Measurements from ENCODE around the gene MAP3K2. TPM values are rescaled to one million over a fixed set of nuclear protein-coding genes. Genes with fewer than 3 reads are reported as not detected.

MAP3K2 gene
- total RNA-seq, 1 donor from 2014 or later = 47.7 TPM

DNA sequence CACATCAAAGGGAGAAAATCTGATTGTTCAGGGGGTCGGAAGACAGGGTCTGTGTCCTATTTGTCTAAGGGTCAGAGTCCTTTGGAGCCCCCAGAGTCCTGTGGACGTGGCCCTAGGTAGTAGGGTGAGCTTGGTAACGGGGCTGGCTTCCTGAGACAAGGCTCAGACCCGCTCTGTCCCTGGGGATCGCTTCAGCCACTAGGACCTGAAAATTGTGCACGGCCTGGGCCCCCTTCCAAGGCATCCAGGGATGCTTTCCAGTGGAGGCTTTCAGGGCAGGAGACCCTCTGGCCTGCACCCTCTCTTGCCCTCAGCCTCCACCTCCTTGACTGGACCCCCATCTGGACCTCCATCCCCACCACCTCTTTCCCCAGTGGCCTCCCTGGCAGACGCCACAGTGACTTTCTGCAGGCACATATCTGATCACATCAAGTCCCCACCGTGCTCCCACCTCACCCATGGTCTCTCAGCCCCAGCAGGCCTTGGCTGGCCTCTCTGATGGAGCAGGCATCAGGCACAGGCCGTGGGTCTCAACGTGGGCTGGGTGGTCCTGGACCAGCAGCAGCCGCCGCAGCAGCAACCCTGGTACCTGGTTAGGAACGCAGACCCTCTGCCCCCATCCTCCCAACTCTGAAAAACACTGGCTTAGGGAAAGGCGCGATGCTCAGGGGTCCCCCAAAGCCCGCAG is 34.2 kb upstream of the MAP3K2 start:
- Histone ChIP-seq H3K27ac (no peak overlapping the region), H3K27me3 (peaks cover 11% of the 10 kb centered on the region), H3K4me1 (peaks cover 5 to 11% of the 10 kb centered on the region in 2 donors), H3K4me3 (no peak overlapping the region), H3K36me3 (no peaks in the 10 kb centered on the region), H3K9me3 (no peaks in the 10 kb centered on the region)
- intact Hi-C loops (cut with DNase I) = no loop called here
- DNase-seq (ENCODE audit: low spot score in 2 of 2) = no peak
- TF ChIP-seq, protein P1, sequence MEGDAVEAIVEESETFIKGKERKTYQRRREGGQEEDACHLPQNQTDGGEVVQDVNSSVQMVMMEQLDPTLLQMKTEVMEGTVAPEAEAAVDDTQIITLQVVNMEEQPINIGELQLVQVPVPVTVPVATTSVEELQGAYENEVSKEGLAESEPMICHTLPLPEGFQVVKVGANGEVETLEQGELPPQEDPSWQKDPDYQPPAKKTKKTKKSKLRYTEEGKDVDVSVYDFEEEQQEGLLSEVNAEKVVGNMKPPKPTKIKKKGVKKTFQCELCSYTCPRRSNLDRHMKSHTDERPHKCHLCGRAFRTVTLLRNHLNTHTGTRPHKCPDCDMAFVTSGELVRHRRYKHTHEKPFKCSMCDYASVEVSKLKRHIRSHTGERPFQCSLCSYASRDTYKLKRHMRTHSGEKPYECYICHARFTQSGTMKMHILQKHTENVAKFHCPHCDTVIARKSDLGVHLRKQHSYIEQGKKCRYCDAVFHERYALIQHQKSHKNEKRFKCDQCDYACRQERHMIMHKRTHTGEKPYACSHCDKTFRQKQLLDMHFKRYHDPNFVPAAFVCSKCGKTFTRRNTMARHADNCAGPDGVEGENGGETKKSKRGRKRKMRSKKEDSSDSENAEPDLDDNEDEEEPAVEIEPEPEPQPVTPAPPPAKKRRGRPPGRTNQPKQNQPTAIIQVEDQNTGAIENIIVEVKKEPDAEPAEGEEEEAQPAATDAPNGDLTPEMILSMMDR (IDR thresholded peaks at IDR 0.05) = no peak

DNA sequence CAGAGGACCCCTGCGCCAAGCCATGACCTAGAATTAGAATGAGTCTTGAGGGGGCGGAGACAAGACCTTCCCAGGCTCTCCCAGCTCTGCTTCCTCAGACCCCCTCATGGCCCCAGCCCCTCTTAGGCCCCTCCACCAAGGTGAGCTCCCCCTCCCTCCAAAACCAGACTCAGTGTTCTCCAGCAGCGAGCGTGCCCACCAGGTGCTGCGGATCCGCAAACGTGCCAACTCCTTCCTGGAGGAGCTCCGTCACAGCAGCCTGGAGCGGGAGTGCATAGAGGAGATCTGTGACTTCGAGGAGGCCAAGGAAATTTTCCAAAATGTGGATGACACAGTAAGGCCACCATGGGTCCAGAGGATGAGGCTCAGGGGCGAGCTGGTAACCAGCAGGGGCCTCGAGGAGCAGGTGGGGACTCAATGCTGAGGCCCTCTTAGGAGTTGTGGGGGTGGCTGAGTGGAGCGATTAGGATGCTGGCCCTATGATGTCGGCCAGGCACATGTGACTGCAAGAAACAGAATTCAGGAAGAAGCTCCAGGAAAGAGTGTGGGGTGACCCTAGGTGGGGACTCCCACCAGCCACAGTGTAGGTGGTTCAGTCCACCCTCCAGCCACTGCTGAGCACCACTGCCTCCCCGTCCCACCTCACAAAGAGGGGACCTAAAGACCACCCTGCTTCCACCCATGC is 33.5 kb upstream of the MAP3K2 start:
- Histone ChIP-seq H3K27ac (no peak overlapping the region), H3K36me3 (no peaks in the 10 kb centered on the region), H3K9me3 (no peaks in the 10 kb centered on the region), H3K4me3 (no peak overlapping the region), H3K4me1 (peaks cover 5 to 13% of the 10 kb centered on the region in 2 donors), H3K27me3 (peaks cover 11% of the 10 kb centered on the region)
- TF ChIP-seq, protein P1 (IDR thresholded peaks at IDR 0.05) = no peak
- DNase-seq (ENCODE audit: low spot score in 2 of 2) = no peak
- intact Hi-C loops (cut with DNase I) = no loop called here

DNA sequence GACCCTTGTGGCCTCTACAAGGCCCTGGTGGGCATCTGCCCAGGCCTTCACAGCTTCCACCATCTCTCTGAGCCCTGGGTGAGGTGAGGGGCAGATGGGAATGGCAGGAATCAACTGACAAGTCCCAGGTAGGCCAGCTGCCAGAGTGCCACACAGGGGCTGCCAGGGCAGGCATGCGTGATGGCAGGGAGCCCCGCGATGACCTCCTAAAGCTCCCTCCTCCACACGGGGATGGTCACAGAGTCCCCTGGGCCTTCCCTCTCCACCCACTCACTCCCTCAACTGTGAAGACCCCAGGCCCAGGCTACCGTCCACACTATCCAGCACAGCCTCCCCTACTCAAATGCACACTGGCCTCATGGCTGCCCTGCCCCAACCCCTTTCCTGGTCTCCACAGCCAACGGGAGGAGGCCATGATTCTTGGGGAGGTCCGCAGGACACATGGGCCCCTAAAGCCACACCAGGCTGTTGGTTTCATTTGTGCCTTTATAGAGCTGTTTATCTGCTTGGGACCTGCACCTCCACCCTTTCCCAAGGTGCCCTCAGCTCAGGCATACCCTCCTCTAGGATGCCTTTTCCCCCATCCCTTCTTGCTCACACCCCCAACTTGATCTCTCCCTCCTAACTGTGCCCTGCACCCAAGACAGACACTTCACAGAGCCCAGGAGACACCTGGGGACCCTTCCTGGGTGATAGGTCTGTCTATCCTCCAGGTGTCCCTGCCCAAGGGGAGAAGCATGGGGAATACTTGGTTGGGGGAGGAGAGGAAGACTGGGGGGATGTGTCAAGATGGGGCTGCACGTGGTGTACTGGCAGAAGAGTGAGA is 32.5 kb upstream of the MAP3K2 start:
- Histone ChIP-seq H3K27me3 (peaks cover 11% of the 10 kb centered on the region), H3K4me1 (peaks cover 5 to 23% of the 10 kb centered on the region in 2 donors), H3K27ac (no peak overlapping the region), H3K9me3 (no peaks in the 10 kb centered on the region), H3K36me3 (no peaks in the 10 kb centered on the region), H3K4me3 (no peak overlapping the region)
- TF ChIP-seq, protein P1 (IDR thresholded peaks at IDR 0.05) = no peak
- DNase-seq (ENCODE audit: low spot score in 2 of 2) = no peak
- intact Hi-C loops (cut with DNase I) = no loop called here

DNA sequence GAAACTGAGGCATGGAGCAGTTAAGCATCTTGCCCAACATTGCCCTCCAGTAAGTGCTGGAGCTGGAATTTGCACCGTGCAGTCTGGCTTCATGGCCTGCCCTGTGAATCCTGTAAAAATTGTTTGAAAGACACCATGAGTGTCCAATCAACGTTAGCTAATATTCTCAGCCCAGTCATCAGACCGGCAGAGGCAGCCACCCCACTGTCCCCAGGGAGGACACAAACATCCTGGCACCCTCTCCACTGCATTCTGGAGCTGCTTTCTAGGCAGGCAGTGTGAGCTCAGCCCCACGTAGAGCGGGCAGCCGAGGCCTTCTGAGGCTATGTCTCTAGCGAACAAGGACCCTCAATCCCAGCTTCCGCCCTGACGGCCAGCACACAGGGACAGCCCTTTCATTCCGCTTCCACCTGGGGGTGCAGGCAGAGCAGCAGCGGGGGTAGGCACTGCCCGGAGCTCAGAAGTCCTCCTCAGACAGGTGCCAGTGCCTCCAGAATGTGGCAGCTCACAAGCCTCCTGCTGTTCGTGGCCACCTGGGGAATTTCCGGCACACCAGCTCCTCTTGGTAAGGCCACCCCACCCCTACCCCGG is 31.8 kb upstream of the MAP3K2 start:
- Histone ChIP-seq H3K36me3 (no peaks in the 10 kb centered on the region), H3K9me3 (no peaks in the 10 kb centered on the region), H3K4me1 (peaks cover 5 to 29% of the 10 kb centered on the region in 2 donors), H3K4me3 (no peak overlapping the region), H3K27ac (no peak overlapping the region), H3K27me3 (peaks cover 11% of the 10 kb centered on the region)
- TF ChIP-seq, protein P1 (IDR thresholded peaks at IDR 0.05) = no peak
- intact Hi-C loops (cut with DNase I) = loop anchor here (5.0 to 10.0 kb wide), 2 partner anchors 47 to 275 kb away; no protein-coding TSS in a partner anchor
- peak in 1 of 2 donors; percentile 67 for DNase-seq (ENCODE audit: low spot score in 2 of 2)

DNA sequence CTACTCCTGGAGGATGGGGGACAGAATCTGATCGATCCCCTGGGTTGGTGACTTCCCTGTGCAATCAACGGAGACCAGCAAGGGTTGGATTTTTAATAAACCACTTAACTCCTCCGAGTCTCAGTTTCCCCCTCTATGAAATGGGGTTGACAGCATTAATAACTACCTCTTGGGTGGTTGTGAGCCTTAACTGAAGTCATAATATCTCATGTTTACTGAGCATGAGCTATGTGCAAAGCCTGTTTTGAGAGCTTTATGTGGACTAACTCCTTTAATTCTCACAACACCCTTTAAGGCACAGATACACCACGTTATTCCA is 31.3 kb upstream of the MAP3K2 start:
- Histone ChIP-seq H3K27me3 (peaks cover 11% of the 10 kb centered on the region), H3K4me3 (no peak overlapping the region), H3K4me1 (peaks cover 8 to 32% of the 10 kb centered on the region in 2 donors), H3K9me3 (no peaks in the 10 kb centered on the region), H3K27ac (no peak overlapping the region), H3K36me3 (no peaks in the 10 kb centered on the region)
- TF ChIP-seq, protein P1 (IDR thresholded peaks at IDR 0.05) = no peak
- no peak for DNase-seq (ENCODE audit: low spot score in 2 of 2)
- intact Hi-C loops (cut with DNase I) = loop anchor here (5.0 to 10.0 kb wide), 2 partner anchors 47 to 276 kb away; no protein-coding TSS in a partner anchor

Measured in ascending aorta (tissue), 2 donors.